Measurements from ENCODE around the gene MMP14. TPM values are rescaled to one million over a fixed set of nuclear protein-coding genes. Genes with fewer than 3 reads are reported as not detected.
"Not testable (repeated sequence)": the region's sequence is repeated elsewhere in the genome, so short reads cannot be mapped to it uniquely, and the experiment has no call there.

Gene MMP14
- total RNA-seq, 1 donor from 2014 or later: 295 TPM

GRCh38 chr14:22841769-22842168 is 5.4 kb downstream of the MMP14 start:
- no peak for DNase-seq (ENCODE audit: low read depth, low spot score)

- DNase-seq (ENCODE audit: low read depth, low spot score): no peak
These were observed 6.1 kb downstream of the MMP14 start for GRCh38 chr14:22842211-22843122.

GRCh38 chr14:22843123-22843925 is 6.9 kb downstream of the MMP14 start:
- DNase-seq (ENCODE audit: low read depth, low spot score): no peak

- DNase-seq (ENCODE audit: low read depth, low spot score): no peak
These were observed 8.1 kb downstream of the MMP14 start for GRCh38 chr14:22844221-22845102.

- no peak for DNase-seq (ENCODE audit: low read depth, low spot score)
These were observed 8.7 kb downstream of the MMP14 start for GRCh38 chr14:22845103-22845394.

GRCh38 chr14:22845821-22846625 is 9.6 kb downstream of the MMP14 start:
- DNase-seq (ENCODE audit: low read depth, low spot score): no peak

- no peak for DNase-seq (ENCODE audit: low read depth, low spot score)
These were observed 10.5 kb downstream of the MMP14 start for GRCh38 chr14:22846811-22847307.

- DNase-seq (ENCODE audit: low read depth, low spot score): no peak
These were observed 11.4 kb downstream of the MMP14 start for GRCh38 chr14:22847661-22848341.

- peak; percentile 66 for DNase-seq (ENCODE audit: low read depth, low spot score)
These were observed 12.2 kb downstream of the MMP14 start for GRCh38 chr14:22848351-22849164.

GRCh38 chr14:22849212-22849819 is 12.9 kb downstream of the MMP14 start:
- DNase-seq (ENCODE audit: low read depth, low spot score): no peak

- peak; percentile 78 for DNase-seq (ENCODE audit: low read depth, low spot score)
These were observed 14.8 kb downstream of the MMP14 start for GRCh38 chr14:22850944-22851764.

GRCh38 chr14:22852178-22852577 is 15.8 kb downstream of the MMP14 start:
- not testable (repeated sequence) for DNase-seq (ENCODE audit: low read depth, low spot score)

GRCh38 chr14:22852599-22852939 is 16.2 kb downstream of the MMP14 start:
- no peak for DNase-seq (ENCODE audit: low read depth, low spot score)

GRCh38 chr14:22852940-22853767 is 16.8 kb downstream of the MMP14 start:
- DNase-seq (ENCODE audit: low read depth, low spot score): peak; percentile 47

GRCh38 chr14:22854296-22854695 is 17.9 kb downstream of the MMP14 start:
- DNase-seq (ENCODE audit: low read depth, low spot score): not testable (repeated sequence)

- no peak for DNase-seq (ENCODE audit: low read depth, low spot score)
These were observed 18.8 kb downstream of the MMP14 start for GRCh38 chr14:22854963-22855724.

Data from pulmonary artery endothelial cell (primary cell).